DND-41 (cell line): ENCODE measurements around the gene NCCRP1.

Source experiments
- CTCF ChIP-seq: IDR thresholded peaks from 2 replicates; pipeline ENCODE4 v1.5.1; 2012; ENCODE audit warnings: borderline replicate concordance, low read length, moderate library complexity, mild to moderate bottlenecking; ENCODE audit not compliant: poor library complexity, severe bottlenecking; ENCODE audit errors: extremely low read depth
- EZH2 ChIP-seq: IDR thresholded peaks from 3 replicates; pipeline ENCODE4 v1.6.1; 2012; ENCODE audit warnings: borderline replicate concordance, low read depth, mild to moderate bottlenecking, moderate library complexity, low read length, inconsistent platforms; ENCODE audit not compliant: severe bottlenecking

GRCh38 chr19:39202998-39203355 lies 6.2 kb downstream of the NCCRP1 start:
- TF ChIP-seq CTCF: no peak
- TF ChIP-seq EZH2: no peak
